ENCODE results near the gene PLEKHA6.

The PLEKHA6 gene

DNA sequence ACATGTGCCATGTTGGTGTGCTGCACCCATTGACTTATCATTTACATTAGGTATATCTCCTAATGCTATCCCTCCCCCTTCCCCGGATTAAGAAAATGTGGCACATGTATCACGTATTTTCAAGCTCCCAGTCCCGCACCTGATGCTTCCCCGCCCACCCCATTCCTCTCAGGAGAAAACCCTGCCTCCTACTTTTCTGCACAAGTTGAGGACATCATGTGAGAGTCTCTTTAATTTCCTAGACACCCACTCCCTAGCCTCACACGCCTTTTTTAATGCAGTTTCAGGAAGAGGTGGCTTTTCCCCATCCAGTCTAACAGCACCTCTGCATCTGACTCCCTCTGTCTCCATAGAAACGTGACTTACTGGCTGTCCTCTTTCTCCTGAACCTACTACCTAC is 87.8 kb downstream of the PLEKHA6 start:
- H4K91ac ChIP-seq (ENCODE audit: low read depth, low read length), result no peak overlapping the region
- no peak overlapping the region for H4K12ac ChIP-seq (ENCODE audit: low read depth, low read length)
- H2AFZ ChIP-seq (ENCODE audit: insufficient read depth, low read length, poor library complexity), result no peak overlapping the region
- H3K36me3 ChIP-seq (ENCODE audit: control insufficient read depth in 1 of 2, insufficient read depth in 2 of 2, low read length in 2 of 2), result peaks cover 27 to 38% of the 10 kb centered on the region in 2 experiments
- no peak overlapping the region for H3K14ac ChIP-seq (ENCODE audit: low read length)
- DNase-seq, result no peak
- H3K18ac ChIP-seq (ENCODE audit: low read length), result no peak overlapping the region
- no peak overlapping the region for H2BK5ac ChIP-seq (ENCODE audit: low read depth, low read length, poor library complexity)
- no peak overlapping the region for H3K4me3 ChIP-seq (ENCODE audit: low read depth, low read length)
- H3K4ac ChIP-seq (ENCODE audit: low read depth, low read length), result no peak overlapping the region
- H3K23ac ChIP-seq (ENCODE audit: low read length), result no peak overlapping the region
- no peak overlapping the region for H3K27ac ChIP-seq (ENCODE audit: low read depth, low read length)
- H2BK120ac ChIP-seq (ENCODE audit: insufficient read depth, low read length, poor library complexity), result no peak overlapping the region
- no peaks in the 10 kb centered on the region for H3K27me3 ChIP-seq (ENCODE audit: insufficient read depth, low read length)
- no CpG with 5 or more reads among the region's 6 CpGs for WGBS (ENCODE audit: extremely low coverage, insufficient coverage, insufficient read length)
- peaks cover 17% of the 10 kb centered on the region in 2 experiments for H3K4me1 ChIP-seq (ENCODE audit: control insufficient read depth in 1 of 2, insufficient read depth in 2 of 2, low read length in 2 of 2)
- H3K9me3 ChIP-seq (ENCODE audit: insufficient read depth, low read depth, low read length), result no peaks in the 10 kb centered on the region
- no peak overlapping the region for H3K9ac ChIP-seq (ENCODE audit: low read length)
- no peak overlapping the region for H2AK5ac ChIP-seq (ENCODE audit: low read length)
- H4K8ac ChIP-seq (ENCODE audit: low read depth, low read length), result no peak overlapping the region
- no peak overlapping the region for H3K4me2 ChIP-seq (ENCODE audit: low read length)
- no peaks in the 10 kb centered on the region for H3K79me1 ChIP-seq (ENCODE audit: low read length)
- no peaks in the 10 kb centered on the region for H3K79me2 ChIP-seq (ENCODE audit: control insufficient read depth, insufficient read depth, low read length, poor library complexity)
- H2BK12ac ChIP-seq (ENCODE audit: low read length), result no peak overlapping the region

DNA sequence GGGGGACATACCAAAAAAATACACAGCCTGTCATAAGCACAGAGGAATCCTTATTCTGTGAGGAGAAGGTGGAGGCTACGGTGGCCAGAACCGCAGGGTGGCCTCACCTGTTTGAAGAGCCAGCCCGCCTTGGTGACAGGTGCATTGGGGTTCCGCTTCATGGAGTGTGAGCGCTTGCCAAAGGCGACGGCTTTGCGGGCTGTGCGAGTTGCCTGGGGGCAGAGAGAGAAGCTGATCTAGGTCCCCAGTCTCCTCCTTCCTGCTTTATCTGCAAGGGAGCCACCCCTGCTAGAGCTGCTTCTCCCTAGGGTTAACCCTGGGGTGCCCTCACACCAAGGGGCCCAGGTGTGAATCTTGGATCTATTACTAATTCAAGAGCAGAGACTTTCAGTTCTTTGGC is 91.6 kb downstream of the PLEKHA6 start:
- H2BK5ac ChIP-seq (ENCODE audit: low read depth, low read length, poor library complexity), result no peak overlapping the region
- no peak overlapping the region for H3K18ac ChIP-seq (ENCODE audit: low read length)
- no peak overlapping the region for H4K12ac ChIP-seq (ENCODE audit: low read depth, low read length)
- no peak overlapping the region for H2BK120ac ChIP-seq (ENCODE audit: insufficient read depth, low read length, poor library complexity)
- no peak overlapping the region for H4K8ac ChIP-seq (ENCODE audit: low read depth, low read length)
- H3K4ac ChIP-seq (ENCODE audit: low read depth, low read length), result no peak overlapping the region
- no peak overlapping the region for H2AK5ac ChIP-seq (ENCODE audit: low read length)
- H3K79me2 ChIP-seq (ENCODE audit: control insufficient read depth, insufficient read depth, low read length, poor library complexity), result no peaks in the 10 kb centered on the region
- H2BK12ac ChIP-seq (ENCODE audit: low read length), result no peak overlapping the region
- no peak overlapping the region for H3K27ac ChIP-seq (ENCODE audit: low read depth, low read length)
- no peak for DNase-seq
- no peak overlapping the region for H2AFZ ChIP-seq (ENCODE audit: insufficient read depth, low read length, poor library complexity)
- H3K9me3 ChIP-seq (ENCODE audit: insufficient read depth, low read depth, low read length), result no peaks in the 10 kb centered on the region
- H3K9ac ChIP-seq (ENCODE audit: low read length), result no peak overlapping the region
- H3K23ac ChIP-seq (ENCODE audit: low read length), result no peak overlapping the region
- no peak overlapping the region for H3K4me2 ChIP-seq (ENCODE audit: low read length)
- H3K4me1 ChIP-seq (ENCODE audit: control insufficient read depth in 1 of 2, insufficient read depth in 2 of 2, low read length in 2 of 2), result peaks cover 0 to 7% of the 10 kb centered on the region in 2 experiments
- no CpG with 5 or more reads among the region's 9 CpGs for WGBS (ENCODE audit: extremely low coverage, insufficient coverage, insufficient read length)
- no peaks in the 10 kb centered on the region for H3K79me1 ChIP-seq (ENCODE audit: low read length)
- no peak overlapping the region for H3K14ac ChIP-seq (ENCODE audit: low read length)
- peaks cover 32 to 56% of the 10 kb centered on the region in 2 experiments for H3K36me3 ChIP-seq (ENCODE audit: control insufficient read depth in 1 of 2, insufficient read depth in 2 of 2, low read length in 2 of 2)
- H3K27me3 ChIP-seq (ENCODE audit: insufficient read depth, low read length), result no peaks in the 10 kb centered on the region
- H3K4me3 ChIP-seq (ENCODE audit: low read depth, low read length), result no peak overlapping the region
- no peak overlapping the region for H4K91ac ChIP-seq (ENCODE audit: low read depth, low read length)

DNA sequence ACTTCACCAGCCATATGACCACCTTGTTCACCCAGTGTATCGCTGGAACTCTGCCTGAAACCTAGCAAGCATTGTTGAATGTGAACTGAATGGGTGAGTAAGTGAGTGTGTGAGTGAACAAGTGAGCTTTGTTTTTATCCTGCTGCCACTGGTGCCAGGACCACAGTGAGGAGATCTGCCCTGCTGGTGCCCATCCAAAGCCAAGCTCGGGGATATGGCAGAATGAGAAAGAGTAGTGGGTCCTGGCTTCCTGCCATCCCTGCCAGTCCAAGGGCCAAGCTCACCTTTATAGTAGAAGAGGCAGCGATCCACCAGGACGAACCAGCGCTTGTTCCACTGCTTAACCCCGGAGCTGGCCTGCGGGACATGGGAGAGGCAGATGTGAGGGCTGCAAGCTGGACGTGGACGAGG is 92.5 kb downstream of the PLEKHA6 start:
- Histone ChIP-seq H4K8ac (ENCODE audit: low read depth, low read length) (no peak overlapping the region), H3K9me3 (ENCODE audit: insufficient read depth, low read depth, low read length) (no peaks in the 10 kb centered on the region), H3K36me3 (ENCODE audit: control insufficient read depth in 1 of 2, insufficient read depth in 2 of 2, low read length in 2 of 2) (peaks cover 34 to 61% of the 10 kb centered on the region in 2 experiments), H2BK120ac (ENCODE audit: insufficient read depth, low read length, poor library complexity) (no peak overlapping the region), H3K79me1 (ENCODE audit: low read length) (no peaks in the 10 kb centered on the region), H3K4me1 (ENCODE audit: control insufficient read depth in 1 of 2, insufficient read depth in 2 of 2, low read length in 2 of 2) (peaks cover 0 to 10% of the 10 kb centered on the region in 2 experiments), H3K27ac (ENCODE audit: low read depth, low read length) (no peak overlapping the region), H3K4me2 (ENCODE audit: low read length) (no peak overlapping the region), H3K14ac (ENCODE audit: low read length) (no peak overlapping the region), H4K91ac (ENCODE audit: low read depth, low read length) (no peak overlapping the region), H2BK12ac (ENCODE audit: low read length) (no peak overlapping the region), H4K12ac (ENCODE audit: low read depth, low read length) (no peak overlapping the region), H3K4ac (ENCODE audit: low read depth, low read length) (no peak overlapping the region), H3K18ac (ENCODE audit: low read length) (no peak overlapping the region), H2BK5ac (ENCODE audit: low read depth, low read length, poor library complexity) (no peak overlapping the region), H2AK5ac (ENCODE audit: low read length) (no peak overlapping the region), H2AFZ (ENCODE audit: insufficient read depth, low read length, poor library complexity) (no peak overlapping the region), H3K23ac (ENCODE audit: low read length) (no peak overlapping the region), H3K27me3 (ENCODE audit: insufficient read depth, low read length) (no peaks in the 10 kb centered on the region), H3K9ac (ENCODE audit: low read length) (no peak overlapping the region), H3K4me3 (ENCODE audit: low read depth, low read length) (peak overlapping the region; percentile 8), H3K79me2 (ENCODE audit: control insufficient read depth, insufficient read depth, low read length, poor library complexity) (no peaks in the 10 kb centered on the region)
- no CpG with 5 or more reads among the region's 9 CpGs for WGBS (ENCODE audit: extremely low coverage, insufficient coverage, insufficient read length)
- no peak for DNase-seq

DNA sequence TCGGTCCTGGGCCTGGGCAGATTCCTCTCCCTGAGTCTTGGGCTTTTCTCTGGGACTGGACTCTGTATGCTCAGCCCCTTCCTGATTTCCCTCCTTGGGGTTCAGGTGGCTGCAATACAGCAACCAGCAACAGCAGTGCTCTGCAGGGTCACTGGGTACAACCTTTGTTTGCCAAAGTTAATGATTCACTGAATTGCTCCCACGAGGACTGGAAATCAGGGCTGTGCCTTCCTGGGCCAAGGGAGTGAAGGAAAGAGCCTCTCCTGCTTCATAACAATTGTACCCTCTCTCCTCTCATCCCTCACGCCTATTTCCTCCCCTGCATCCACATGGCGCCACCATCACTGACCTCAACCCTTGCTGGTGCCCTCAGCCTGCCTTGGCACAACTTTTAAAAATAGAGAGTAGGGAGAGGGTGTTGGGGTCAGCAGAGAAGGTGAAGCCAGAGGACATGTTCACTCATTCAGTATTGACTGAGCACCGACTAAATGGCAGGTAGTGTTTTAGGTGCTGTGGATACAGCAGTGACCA is 93.2 kb downstream of the PLEKHA6 start:
- Histone ChIP-seq H2AK5ac (ENCODE audit: low read length) (no peak overlapping the region), H3K9me3 (ENCODE audit: insufficient read depth, low read depth, low read length) (no peaks in the 10 kb centered on the region), H3K79me1 (ENCODE audit: low read length) (no peaks in the 10 kb centered on the region), H3K36me3 (ENCODE audit: control insufficient read depth in 1 of 2, insufficient read depth in 2 of 2, low read length in 2 of 2) (peaks cover 39 to 67% of the 10 kb centered on the region in 2 experiments), H3K14ac (ENCODE audit: low read length) (no peak overlapping the region), H3K27ac (ENCODE audit: low read depth, low read length) (no peak overlapping the region), H3K23ac (ENCODE audit: low read length) (no peak overlapping the region), H3K4me3 (ENCODE audit: low read depth, low read length) (no peak overlapping the region), H3K4me2 (ENCODE audit: low read length) (no peak overlapping the region), H3K9ac (ENCODE audit: low read length) (no peak overlapping the region), H3K79me2 (ENCODE audit: control insufficient read depth, insufficient read depth, low read length, poor library complexity) (no peaks in the 10 kb centered on the region), H4K8ac (ENCODE audit: low read depth, low read length) (no peak overlapping the region), H2BK12ac (ENCODE audit: low read length) (no peak overlapping the region), H4K91ac (ENCODE audit: low read depth, low read length) (no peak overlapping the region), H2BK5ac (ENCODE audit: low read depth, low read length, poor library complexity) (no peak overlapping the region), H3K4me1 (ENCODE audit: control insufficient read depth in 1 of 2, insufficient read depth in 2 of 2, low read length in 2 of 2) (peaks cover 0 to 10% of the 10 kb centered on the region in 2 experiments), H3K27me3 (ENCODE audit: insufficient read depth, low read length) (no peaks in the 10 kb centered on the region), H3K18ac (ENCODE audit: low read length) (no peak overlapping the region), H2AFZ (ENCODE audit: insufficient read depth, low read length, poor library complexity) (no peak overlapping the region), H3K4ac (ENCODE audit: low read depth, low read length) (no peak overlapping the region), H4K12ac (ENCODE audit: low read depth, low read length) (no peak overlapping the region), H2BK120ac (ENCODE audit: insufficient read depth, low read length, poor library complexity) (no peak overlapping the region)
- WGBS (ENCODE audit: extremely low coverage, insufficient coverage, insufficient read length), result no CpG with 5 or more reads among the region's 5 CpGs
- DNase-seq, result no peak

All from trophoblast cell (in vitro differentiated cells and primary cell).